ENCODE measurements around the gene MRPS23.
A peak's percentile ranks its signal among the peaks of the same experiment; 100 is the strongest.

The MRPS23 gene

DNA sequence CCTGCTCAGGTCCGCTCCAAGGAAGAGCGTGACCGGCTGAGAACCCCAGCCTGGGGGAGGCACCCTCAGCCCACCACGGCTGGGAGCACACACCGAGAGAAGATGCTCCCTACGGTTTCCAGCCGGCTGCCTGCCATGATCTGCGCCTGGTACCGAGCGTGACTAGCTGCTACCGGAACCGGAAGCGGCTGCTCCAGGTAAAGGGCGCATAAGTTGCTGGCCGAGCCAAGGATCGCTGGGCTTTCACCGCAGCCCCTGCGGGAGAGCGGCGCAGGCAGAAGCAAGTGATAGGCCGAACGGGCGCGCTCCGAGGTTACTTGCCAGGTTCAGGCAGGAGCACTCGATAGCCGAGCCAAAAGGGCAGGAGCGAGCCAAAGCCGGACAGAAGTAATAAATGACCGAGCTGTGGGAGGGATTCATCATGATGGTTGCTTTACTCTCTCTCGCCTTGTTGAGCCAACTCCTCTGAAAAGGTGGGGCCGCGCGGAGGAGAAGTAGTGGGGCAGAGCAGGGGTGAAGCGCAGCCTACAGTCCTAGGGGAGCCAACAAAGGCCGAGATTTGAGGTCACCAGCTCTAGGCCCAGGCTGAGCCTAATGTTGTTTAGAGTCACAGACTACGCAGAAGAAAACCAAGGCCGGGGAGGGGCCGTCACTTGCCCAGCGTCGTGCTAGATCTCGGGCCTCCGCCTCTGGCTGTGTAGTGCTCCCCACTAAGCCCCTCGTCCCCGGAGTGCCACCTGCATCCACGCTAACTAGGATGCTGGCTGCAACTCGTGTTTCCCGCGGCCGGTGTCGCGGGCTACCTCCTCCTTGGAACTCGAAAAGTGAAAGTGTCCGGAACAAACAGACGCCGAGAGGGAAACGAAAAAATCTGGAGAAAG is at the start of gene MRPS23:
MRPS23 (minus strand) TSS at position 171 of the 881 bp plus-strand sequence; CDS start at position 137, 34 bp downstream.
- DNase-seq (ENCODE audit: low spot score) = peak; percentile 93

DNA sequence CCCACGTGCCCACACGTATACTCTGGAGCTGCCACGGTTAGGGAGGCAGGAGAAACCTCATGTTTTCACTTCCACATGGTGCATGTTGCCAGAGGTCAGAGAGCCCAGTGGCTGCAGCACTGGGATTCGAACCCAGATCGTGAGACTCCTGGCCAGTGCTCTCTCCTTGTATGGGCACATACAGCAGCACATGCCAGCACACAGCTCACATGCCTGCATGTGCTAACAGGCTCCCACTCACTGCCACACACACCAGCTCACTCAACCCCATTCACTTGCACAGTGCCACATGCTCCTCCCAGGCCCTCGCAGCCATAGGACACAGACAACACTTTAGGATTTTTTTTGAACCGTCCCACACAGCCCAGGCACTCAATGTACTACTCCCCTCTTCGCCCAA is 49.5 kb upstream of the MRPS23 start:
- no peak for DNase-seq (ENCODE audit: low spot score)

DNA sequence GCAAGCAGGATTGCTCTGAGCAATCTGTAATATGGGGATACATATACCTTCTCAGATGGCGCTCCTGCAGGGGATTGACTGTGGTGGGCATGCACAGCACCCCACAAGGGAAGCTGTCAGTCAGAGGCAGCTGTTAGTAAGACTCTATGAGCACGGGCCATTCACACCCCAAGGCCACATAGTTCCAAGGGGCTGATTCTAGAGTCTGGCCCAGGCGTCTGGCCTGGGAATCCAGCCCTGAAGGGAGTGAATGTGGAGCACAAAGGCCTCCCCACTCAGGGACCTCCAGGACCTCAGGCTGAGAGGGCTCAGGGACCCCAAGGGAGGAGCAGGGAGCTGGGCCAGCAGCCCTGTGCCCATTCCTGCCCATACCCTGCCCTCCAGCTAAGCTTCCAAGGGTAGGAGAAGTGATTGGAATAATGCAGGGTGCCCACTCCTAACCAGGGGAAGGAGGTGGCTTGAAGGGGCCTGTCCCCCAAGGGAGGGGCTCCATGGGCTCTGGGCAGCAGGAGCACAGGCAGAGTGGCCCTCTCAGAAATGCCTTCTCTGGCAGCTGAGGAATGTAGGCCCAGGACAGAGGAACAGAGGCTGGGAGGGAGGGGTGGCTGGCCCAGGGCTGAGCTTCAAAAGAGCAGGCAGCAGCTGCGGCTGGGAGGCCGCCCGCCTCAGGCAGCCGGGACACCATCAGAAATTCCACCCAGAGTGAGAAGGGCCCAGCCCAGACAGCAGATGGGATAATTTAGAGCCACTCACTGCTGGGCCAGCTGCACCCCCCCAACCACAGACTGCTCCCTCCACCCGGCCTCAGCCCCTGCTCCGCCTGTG is 48.9 kb upstream of the MRPS23 start:
- peak; percentile 85 for DNase-seq (ENCODE audit: low spot score)

DNA sequence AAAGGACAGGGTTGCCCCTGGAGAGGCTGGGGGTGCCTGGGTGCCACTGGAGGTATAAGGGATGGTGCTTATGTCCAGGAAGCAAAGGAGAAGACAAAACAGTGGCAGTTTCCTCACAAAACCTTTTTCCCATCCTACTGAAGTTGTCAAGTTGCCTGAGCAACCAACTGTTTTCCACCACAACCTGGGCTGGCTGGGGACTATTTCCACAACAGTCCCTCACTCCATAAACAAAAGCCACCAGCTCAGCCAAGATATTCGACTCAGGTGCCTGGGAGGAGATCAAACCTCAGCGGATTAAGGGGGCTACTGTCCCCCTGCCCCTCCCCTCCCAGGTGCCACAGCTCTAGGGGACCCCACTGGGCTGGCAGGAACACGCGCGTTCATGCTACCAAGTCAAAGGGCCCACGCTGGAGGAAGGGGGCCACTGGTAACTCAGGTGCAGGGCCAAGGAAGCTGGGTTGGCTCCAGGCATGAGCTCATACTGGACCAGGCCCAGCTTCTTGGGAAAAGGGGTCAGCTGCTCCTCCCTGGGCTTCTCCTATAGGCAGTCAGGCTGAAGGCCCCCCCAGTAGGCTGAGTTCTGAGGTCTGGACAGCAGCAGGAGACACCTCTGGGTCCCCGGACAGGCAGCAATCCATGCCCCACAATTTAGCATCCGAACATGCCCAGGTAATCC is 45.7 kb upstream of the MRPS23 start:
- DNase-seq (ENCODE audit: low spot score) = no peak

DNA sequence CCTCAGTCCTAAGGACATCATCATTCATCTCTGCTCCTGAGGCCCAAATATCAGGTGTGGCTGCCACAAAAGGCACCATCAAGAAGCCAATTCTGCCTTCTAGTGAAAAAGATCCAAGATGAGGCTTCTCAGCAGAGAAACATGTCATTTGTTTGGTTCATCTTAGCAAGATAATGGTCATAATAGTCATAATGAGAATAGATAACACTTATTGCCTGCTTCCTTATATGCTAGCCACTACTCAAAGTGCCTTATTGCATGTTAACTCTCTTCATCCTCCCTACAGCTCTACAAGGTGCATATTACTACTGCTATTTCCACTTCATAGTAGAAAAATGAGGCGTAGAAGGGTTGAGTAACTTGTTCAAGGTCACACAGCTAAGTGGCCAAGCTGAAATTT is 45.0 kb upstream of the MRPS23 start:
- DNase-seq (ENCODE audit: low spot score) = no peak

DNA sequence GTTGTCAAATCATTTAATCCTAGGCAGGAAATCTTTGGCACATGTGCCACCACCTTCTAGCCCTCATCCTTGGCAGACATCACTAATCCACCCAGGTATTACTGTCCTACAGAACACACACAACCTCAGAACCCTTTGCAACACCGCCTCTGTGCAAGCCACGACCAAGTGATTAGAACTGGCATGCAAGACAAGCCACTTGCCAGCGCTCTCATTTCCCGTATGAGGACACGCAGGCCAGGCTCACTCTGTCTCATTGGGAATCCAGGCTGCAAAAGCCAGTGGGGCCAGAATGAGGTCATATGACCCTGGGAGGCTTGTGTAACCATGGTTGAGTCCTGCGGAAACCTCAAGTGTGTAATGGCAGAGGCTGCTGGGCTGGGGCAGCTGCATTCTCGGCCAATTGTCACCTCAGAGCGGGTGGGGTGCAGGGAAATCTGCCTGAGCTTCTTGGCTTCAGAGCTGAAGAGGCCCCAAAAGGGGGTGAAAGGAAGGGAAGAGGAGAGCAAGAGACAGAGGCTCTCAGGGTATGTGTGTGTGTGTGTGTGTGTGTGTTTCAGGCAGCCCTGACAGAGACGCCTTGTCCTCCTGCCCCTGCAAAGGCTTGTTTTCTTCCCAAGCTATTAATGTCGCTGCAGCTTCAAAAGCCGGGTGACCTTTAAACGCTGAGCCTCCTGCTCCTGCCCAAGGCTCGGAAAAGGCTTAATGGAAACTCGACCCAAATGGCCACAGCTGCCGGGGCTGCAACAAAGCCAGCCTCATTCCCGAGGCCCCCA is 43.2 kb upstream of the MRPS23 start:
- DNase-seq (ENCODE audit: low spot score) = peak; percentile 38

DNA sequence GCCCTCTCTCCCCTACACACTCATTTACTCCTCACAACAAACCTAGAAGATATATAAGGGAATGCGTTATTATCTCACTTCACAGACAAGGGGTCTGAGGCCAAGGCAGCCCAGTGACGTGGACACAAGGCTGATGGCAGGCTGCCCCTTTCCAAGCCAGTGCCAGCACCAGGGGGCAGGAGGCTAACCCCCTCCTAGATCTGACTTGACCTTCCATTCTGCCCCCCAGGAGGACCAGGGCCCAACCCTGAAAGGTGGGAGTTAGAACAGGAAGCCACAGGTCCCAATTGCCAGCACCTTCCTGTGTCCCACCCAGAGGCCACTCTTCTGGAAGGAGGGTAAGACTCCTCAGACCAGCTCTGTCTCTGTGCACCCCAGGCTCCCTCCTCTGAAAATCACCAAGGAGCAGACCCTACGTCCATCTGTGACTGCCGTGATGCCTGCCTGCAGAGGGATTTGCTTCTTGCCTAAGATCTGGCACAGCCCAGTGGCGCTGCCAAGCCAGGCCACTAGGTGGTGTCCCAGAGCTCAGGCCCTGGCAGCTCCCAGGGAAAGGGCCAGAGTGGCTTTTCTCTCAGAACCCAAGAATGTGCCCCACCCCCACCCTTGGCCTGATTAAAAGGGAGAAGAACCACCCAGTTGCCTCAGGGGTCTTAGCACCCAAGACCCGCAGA is 42.4 kb upstream of the MRPS23 start:
- peak; percentile 94 for DNase-seq (ENCODE audit: low spot score)

DNA sequence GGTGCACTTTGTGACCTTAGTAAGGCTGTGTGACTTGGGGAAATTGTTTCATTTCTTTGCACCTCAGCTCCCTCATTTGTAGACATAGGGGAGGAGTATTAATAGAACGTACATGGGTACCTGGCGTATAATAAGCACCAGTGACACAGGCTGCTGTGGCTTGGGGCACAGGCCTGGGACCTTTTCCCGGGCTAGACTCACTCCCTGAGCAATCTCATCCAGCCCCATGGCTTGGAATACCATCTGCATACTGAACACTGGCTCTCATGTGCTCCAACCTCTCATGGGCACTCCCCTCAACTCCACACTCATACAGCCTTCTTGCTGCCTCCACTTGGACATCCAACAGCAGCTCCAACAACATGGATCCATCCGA is 41.0 kb upstream of the MRPS23 start:
- DNase-seq (ENCODE audit: low spot score) = no peak

DNA sequence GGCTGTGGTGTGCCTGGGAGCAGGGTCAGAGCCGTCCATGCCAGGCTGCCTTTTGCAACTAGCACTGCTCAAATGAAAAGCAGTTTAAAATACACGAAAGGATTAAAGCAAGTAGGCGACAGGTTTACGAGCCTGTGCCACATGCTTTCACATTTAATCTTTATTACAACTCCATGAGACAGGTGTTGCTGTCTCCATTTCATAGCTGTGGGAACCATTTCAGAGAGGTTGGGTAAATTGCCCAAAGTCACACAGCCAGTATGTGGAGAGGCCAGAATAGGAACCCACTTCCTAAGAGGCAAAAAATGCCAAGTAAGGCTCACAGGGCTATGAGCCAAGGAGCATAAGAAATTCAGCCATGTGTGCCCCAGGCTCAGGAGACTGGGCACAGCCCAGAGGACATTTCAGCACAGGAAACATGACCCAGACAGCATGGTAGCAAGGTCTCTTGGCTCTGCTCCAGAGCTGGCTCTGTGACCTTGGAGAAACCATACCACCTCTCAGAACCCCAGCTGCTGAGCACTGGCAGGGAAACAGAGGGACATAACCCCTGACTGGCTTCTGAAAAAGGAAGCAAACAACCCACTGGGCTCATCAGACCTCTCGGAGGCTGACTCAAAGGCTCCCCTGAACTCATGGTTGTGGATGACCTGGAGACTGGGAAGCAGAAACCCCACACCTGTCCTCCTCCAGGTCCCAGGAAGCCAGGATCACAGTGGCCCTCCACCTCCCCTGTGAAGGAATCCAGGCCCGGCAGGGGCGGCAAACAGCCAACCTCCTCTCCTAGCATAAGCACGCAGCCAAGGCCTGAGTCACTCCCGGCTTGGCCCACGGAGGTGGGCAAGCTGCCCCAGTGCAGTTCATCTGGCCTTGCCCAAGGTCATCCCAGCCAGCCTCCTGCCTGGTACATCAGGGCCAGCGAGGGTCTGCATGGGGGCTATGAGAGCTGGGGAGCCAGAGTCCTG is 40.3 kb upstream of the MRPS23 start:
- DNase-seq (ENCODE audit: low spot score) = no peak

DNA sequence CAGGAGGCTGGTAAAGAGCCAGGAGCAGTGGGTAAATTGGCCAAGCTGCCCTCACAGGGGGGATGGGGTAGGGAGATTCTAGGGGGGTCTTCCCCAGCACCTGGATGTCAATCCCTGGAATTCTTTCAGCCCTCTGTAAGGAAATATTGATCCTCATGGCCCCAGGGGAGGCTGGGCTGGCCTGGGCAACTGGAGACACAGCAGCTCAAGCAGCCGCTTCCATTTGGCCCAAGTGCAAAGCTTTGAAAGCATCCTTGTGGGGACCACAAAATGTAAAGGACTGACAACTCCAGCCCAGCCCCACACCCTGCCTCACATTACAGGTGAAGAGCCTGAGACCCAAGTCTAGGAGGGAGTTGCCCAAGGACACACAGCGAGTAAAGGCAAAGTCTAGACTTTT is 39.4 kb upstream of the MRPS23 start:
- DNase-seq (ENCODE audit: low spot score) = no peak

DNA sequence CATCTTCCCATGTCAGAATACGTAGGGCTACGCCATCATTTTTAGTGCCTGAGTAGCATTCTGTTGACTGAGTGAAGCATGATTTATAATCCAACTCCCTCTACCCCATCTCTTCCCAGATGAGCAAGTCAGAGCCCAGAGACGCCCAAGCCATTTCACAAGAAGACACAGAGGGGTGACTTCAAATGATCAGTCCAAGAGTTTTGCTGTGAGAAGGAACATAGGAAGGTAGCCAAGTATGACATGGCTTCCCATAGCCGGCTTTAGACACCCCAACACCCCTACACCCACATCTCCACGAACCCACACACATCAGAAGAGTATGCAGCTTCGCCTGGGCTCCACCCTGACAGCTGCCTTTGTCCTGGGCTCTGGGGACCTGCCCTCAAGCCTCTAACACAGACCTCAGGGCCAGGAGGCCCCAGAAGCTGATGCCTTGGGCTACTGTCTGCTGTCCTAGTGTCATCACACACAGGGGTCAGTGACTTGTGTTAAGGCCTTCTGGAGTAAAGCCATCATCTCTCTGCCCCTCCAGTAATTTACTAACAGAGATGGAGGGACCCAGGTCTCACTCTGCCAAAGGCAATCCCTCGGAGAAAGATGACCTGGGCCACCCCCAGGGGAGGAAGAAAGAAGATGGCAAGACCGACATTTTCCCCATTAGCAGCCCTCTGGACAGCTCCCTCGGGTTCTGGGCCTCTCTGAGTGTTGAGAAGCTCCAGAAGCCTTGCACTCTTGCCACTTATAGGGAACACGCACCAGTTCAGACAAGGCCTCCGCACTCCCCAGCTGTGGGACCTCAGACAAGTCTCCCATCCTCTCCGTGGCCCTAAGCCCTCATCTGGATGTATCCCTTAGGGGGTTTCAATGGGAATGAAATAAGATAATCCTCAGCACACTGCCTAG is 38.7 kb upstream of the MRPS23 start:
- DNase-seq (ENCODE audit: low spot score) = no peak

DNA sequence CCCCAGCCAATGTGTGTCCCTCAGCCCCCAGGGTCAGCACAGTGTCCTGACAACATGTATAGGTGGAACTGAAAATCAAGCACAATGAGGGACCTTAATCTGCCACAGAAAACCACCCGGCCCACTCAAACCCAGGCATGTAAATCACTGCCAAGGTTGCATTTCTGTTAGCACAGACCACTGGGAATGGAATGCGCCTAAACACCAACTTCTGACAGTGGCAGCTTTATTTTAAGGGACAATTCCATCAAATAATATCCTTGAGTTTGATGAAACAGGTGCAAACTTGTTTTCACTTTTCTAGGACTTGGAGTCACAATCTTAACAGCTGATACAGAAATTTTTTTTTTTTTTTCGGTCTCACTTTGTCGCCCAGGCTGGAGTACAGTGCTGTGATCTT is 37.3 kb upstream of the MRPS23 start:
- no peak for DNase-seq (ENCODE audit: low spot score)

DNA sequence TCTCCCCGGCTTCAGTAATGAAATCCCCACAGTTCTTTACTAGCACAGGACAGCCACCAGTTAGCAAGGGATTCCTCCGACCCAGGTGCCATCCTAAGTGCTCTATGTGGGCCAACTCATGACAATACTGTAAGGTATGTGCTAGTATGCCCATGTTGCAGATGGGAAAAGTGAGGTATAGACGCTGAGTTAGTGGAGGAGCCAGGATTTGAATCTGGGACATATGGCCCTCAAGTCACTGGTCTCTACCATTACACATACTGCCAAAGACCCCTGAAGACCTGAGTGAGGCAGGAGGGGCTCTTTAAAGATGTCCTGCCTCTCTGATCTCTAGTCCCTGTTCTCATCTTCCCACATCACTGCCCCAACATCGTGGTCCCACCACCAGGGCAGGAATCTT is 36.2 kb upstream of the MRPS23 start:
- no peak for DNase-seq (ENCODE audit: low spot score)

DNA sequence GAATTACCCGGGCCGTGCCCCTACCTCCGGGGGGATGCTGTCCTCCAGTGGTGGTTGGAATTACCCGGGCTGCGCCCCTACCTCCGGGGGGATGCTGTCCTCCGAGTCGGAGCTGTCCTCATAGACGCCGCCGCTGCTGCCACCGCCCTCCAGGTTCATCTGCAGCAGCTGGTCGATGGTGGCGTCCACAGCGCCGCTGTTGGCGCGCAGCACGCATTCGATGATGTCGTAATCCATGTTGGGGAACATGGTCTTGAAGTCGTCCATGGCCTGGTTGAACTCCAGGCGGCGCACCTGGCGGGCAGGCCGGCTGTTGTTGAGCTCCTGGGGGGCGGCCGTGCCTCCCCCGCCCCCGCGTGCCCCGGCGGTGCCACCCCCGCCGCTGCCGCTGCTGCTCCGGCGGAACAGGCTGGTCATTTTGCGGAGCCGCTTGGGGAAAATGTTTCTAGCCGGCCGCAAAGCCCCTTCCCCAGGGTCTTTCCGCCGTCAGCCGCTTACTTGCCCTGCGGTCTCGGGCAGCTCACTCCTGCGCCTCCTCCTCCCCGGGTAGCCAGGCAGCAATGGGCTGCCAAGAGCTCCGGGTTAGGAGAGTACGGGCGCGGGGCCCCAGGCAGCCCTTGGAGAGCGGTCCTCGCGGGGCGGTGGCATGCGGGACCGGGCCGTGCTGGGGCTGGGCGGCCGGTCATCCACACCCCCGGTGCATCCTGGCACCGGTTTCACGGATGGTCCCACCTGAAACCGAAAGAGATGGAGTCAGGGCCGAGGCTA is 35.5 kb upstream of the MRPS23 start:
- no peak for DNase-seq (ENCODE audit: low spot score)

DNA sequence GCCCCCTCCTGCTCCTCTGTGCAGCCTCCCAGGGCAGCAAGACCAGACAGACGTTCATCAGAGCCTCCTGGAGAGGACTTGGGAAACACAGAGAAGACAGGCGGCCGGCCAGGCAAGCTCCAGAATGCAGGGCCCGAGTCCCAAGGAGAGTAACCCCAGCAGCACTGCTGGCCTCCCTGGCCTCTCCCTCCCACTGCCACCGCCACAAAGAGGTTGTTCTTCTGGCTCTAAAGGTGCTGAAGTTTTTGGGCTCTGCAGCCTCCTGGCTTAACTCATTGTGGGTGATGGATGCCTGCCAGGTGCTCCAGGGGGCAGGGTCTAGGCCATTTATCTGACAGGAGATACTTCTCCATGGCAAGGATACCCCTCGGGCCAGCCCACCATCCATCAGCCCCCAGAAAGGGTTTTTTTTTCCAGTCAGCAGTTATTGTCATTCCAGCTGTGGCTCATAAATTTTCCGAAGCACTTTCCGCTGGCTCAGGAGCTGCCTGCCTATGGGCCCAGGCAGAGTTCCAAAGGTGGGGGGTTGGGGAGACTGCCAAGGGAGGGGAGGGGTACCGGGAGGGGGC is 32.0 kb upstream of the MRPS23 start:
- no peak for DNase-seq (ENCODE audit: low spot score)

DNA sequence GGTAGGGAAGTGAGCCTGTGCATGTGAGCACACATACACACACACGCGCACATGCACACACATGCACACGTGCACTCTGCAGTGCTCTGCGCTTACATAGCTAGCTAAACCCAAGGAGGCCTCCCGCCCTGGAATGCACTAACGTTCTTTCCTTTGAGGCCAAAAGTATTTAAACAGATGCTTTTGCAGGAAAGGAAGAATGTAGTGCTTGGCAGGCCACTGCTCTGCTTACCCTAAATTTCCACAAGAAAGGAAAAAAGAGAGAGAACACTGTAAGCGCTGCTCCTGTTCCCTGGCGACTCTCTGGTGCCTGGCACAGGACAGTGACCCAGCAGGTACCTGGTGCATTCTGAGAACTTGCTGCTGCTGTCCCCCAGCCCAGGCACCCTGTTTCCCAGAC is 31.3 kb upstream of the MRPS23 start:
- no peak for DNase-seq (ENCODE audit: low spot score)

DNA sequence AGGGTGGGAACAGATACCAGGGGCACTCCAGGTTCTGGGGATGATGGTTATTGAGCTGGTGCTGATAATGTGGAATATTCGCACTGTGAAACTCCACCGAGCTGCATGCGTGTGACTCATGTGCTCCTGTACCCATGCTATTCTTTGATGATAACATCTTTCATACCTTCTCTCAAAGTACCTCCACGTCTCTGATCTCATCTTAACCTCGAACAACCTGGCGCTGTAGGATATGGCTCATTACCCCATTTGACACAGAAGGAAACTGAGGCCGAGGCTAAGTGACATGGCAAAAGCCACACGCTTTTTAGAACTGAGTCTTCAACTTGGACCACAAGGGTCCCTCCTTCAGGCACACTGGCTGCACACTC is 30.2 kb upstream of the MRPS23 start:
- no peak for DNase-seq (ENCODE audit: low spot score)

Measured in iPS-NIHi11 (cell line).